ENCODE data around the gene TNRC6C.

The TNRC6C gene

GRCh38 chr17:78040440-78041385 lies 82.2 kb downstream of the TNRC6C start:
- Histone ChIP-seq H3K36me3 (peaks cover 18% of the 10 kb centered on the region), H3K4me3 (ENCODE audit: low read depth, low read length) (peak overlapping the region; percentile 68), H3K9me3 (no peaks in the 10 kb centered on the region), H3K4me1 (peaks cover 12% of the 10 kb centered on the region), H3K27me3 (no peaks in the 10 kb centered on the region)
- DNase-seq: peak; percentile 72
- TF ChIP-seq CTCF (IDR thresholded peaks at IDR 0.05; ENCODE audit: low read depth, low read length): peak; percentile 32; the same call in 1 of the 2 replicates

- peak overlapping the region; percentile 68 for H3K4me3 ChIP-seq (ENCODE audit: low read depth, low read length)
- H3K27me3 ChIP-seq: no peaks in the 10 kb centered on the region
- DNase-seq: no peak
- peaks cover 21% of the 10 kb centered on the region for H3K36me3 ChIP-seq
- no peak for TF ChIP-seq CTCF (IDR thresholded peaks at IDR 0.05; ENCODE audit: low read depth, low read length)
- peaks cover 12% of the 10 kb centered on the region for H3K4me1 ChIP-seq
- no peaks in the 10 kb centered on the region for H3K9me3 ChIP-seq
These were observed 83.1 kb downstream of the TNRC6C start for GRCh38 chr17:78041386-78042179.

GRCh38 chr17:78042542-78042941 lies 84.0 kb downstream of the TNRC6C start:
- Histone ChIP-seq H3K4me3 (ENCODE audit: low read depth, low read length) (no peak overlapping the region), H3K9me3 (no peaks in the 10 kb centered on the region), H3K36me3 (peaks cover 15% of the 10 kb centered on the region), H3K4me1 (peaks cover 16% of the 10 kb centered on the region), H3K27me3 (no peaks in the 10 kb centered on the region)
- DNase-seq: no peak
- TF ChIP-seq CTCF (IDR thresholded peaks at IDR 0.05; ENCODE audit: low read depth, low read length): no peak

- no peak for DNase-seq
- H3K36me3 ChIP-seq: peaks cover 14% of the 10 kb centered on the region
- H3K4me3 ChIP-seq (ENCODE audit: low read depth, low read length): no peak overlapping the region
- H3K27me3 ChIP-seq: no peaks in the 10 kb centered on the region
- no peak for TF ChIP-seq CTCF (IDR thresholded peaks at IDR 0.05; ENCODE audit: low read depth, low read length)
- H3K9me3 ChIP-seq: no peaks in the 10 kb centered on the region
- peaks cover 17% of the 10 kb centered on the region for H3K4me1 ChIP-seq
These were observed 84.5 kb downstream of the TNRC6C start for GRCh38 chr17:78043031-78043430.

GRCh38 chr17:78044280-78044835 lies 85.9 kb downstream of the TNRC6C start:
- H3K9me3 ChIP-seq: no peaks in the 10 kb centered on the region
- H3K4me3 ChIP-seq (ENCODE audit: low read depth, low read length): no peak overlapping the region
- no peaks in the 10 kb centered on the region for H3K27me3 ChIP-seq
- peaks cover 19% of the 10 kb centered on the region for H3K4me1 ChIP-seq
- peaks cover 19% of the 10 kb centered on the region for H3K36me3 ChIP-seq
- no peak for TF ChIP-seq CTCF (IDR thresholded peaks at IDR 0.05; ENCODE audit: low read depth, low read length)
- DNase-seq: no peak
